GM18499 (cell line): ENCODE results near the gene VSTM2L.

Source experiments
- ATAC-seq: cut with Tn5 transposase; IDR thresholded peaks from one replicate; pipeline ENCODE4 v1.9.1; 2021; ENCODE audit warnings: moderate number of reproducible peaks; ENCODE audit not compliant: insufficient read depth, unreplicated experiment

The VSTM2L gene

GRCh38 chr20:37898233-37899104, 4.5 kb upstream of the VSTM2L start:
- ATAC-seq, result no peak

GRCh38 chr20:37899105-37900045, 3.6 kb upstream of the VSTM2L start:
- no peak for ATAC-seq

GRCh38 chr20:37901240-37901639, 1.7 kb upstream of the VSTM2L start:
- ATAC-seq, result no peak

GRCh38 chr20:37901654-37902503, 1.0 kb upstream of the VSTM2L start:
- ATAC-seq, result no peak

GRCh38 chr20:37903317-37904007, 535 bp downstream of the VSTM2L start:
- no peak for ATAC-seq

DNA sequence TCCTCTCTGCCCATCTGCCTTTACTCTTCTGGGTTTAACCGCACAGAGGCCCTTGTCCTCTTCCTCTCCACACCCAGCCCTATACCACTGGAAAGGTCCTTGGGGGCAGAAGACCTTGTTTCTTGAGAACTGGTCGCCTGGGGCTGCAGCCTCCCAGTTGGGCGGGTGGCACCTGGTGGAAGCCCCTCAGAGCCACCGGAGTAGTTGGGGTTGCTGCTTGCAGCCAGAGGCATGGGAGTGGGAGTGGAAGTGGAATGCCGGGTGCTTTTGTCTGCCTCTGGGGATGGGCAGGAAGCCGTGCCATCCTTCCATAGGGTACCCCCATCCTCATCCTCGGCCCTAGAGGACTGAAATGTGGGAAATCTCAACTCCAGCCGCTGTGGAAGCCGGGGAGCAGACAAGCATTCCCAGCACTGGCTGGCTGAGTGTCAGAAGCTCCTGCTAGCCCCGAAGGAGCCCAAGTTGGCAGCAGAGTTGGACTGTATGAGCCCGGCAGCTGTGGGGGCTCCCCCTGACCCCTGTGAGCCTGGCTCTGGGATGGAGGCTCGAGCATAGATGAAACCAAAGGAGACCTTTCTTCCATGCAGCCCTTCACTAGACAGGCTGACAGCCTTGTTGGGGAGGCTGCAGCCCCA, 1.2 kb downstream of the VSTM2L start:
- no peak for ATAC-seq

DNA sequence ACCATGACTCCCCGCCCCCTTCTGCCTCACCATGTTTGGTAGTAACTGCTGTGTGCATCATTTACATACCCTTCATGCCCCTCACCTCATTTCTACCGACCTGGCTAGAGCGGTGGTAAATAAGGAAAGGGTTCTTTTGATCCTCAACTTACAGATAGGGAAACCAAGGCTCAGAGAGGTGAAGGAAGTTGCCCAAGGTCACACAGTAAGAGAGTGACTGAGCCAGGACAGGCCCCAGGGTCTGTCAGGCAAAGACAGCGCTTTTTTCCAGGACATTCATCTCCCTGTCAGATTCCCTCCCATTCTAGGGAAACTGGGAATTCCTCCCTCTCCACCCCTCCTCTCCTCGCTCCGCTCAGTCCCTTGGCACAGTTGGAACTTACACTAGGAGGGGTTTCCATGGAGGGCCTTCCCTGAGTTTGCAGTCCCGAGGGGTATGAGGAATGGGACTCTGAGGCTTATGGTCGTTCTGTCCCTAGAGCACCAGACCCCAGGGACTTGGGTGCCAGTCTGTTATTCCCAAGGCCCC, 2.0 kb downstream of the VSTM2L start:
- no peak for ATAC-seq

DNA sequence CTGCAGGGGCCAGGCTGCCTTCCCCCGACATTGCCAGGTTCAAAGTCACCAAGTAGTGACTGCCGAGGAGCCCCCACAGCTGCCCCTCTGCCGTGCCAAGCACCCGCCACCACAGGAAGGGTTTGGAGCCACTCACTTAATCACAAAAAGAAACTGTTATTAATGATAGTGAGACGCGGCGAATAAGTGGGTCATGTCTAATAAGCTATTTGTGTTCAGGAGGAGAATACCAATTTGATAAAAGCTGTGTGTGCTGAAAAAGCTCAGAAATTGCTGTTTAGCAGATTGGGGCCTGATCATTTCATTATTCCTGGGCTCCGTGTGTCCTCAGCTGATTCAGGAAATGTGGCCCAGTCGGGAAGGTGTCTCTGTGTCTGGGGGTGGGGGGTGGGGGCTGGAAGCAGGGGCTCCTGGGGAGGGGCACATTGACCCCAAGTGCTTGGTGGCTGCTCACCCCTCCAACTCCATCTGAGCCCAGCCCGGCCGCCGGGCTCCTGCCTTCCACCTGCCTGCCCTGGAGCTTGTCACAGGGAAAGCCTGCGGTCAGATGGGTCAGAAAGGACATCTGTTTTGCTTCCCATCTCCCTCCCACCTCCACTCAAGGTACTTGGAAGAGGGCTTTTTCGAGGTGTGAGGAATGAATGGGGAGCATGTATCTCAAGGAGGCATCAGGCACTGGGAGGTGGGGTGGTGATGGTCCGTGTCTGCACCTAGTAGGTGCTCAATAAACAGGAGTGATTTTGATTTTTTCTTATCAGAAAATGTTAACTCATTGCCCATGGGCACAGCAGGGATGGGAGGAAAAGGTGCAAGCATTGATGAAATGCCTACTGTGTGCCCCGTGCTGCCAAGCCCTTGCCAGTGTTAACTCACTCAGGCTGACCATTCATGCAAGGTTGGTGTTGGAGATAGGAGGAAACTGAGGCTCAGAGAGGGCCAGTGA, 3.0 kb downstream of the VSTM2L start:
- no peak for ATAC-seq

GRCh38 chr20:37907330-37907676, 4.4 kb downstream of the VSTM2L start:
- no peak for ATAC-seq

DNA sequence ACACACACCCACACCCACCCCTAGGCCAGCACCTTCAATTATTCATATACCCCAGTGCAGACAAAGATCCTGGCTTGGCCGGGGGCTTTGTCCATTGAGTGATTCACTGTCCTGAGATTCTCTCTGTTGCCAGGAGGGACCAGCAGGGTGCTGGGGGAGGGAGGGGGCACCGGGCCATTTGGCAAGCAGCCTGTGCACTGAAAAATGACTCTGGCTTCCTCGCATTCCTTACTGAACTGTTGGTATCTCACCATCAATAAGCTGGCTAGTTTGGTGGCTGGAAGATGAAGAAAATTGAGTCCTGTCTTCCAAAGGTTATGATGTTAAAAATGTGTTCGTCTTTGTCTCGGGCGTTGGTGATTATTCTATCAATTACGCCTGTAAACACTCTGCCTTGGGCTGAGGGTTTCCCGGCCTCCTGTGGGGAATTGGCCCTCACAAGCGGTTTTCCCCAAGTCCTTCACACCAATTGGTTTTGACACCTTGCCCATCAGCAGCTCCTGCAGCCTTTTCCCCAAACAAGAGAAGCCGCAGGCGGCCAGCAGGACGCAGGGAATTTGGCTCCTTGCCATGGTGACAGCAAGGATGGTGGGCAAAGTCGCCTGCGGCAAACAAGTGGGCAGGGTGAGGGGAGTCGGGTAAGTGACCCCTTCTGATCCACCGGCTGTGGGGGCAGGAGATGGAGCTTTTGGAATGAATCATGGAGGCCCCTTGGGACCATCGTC, 4.9 kb downstream of the VSTM2L start:
- ATAC-seq, result no peak

DNA sequence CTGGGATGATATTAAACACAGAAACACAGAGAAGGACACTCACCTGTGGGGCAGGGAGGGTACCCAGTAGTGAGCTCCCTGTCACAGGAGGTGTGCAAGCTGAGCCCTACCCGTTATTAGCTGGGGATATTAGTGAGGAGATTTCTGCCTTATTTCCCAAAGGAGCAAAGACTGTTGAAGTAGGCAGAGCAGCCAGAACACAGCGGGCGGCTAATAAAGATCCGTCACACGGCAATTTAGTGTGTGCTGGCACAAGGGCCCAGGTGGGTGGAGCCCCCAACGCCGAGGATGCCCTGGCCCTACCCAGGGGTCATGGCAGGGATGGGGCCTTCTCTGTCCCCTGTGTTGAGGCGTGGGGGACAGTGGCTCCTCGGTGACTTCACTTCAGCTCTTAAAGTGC, 8.3 kb downstream of the VSTM2L start:
- ATAC-seq, result no peak

GRCh38 chr20:37911838-37912281, 8.9 kb downstream of the VSTM2L start:
- no peak for ATAC-seq

- no peak for ATAC-seq
These were observed 9.9 kb downstream of the VSTM2L start for GRCh38 chr20:37912874-37913273.

- no peak for ATAC-seq
These were observed 10.8 kb downstream of the VSTM2L start for GRCh38 chr20:37913567-37914366.

- ATAC-seq, result no peak
These were observed 11.4 kb downstream of the VSTM2L start for GRCh38 chr20:37914367-37914671.

DNA sequence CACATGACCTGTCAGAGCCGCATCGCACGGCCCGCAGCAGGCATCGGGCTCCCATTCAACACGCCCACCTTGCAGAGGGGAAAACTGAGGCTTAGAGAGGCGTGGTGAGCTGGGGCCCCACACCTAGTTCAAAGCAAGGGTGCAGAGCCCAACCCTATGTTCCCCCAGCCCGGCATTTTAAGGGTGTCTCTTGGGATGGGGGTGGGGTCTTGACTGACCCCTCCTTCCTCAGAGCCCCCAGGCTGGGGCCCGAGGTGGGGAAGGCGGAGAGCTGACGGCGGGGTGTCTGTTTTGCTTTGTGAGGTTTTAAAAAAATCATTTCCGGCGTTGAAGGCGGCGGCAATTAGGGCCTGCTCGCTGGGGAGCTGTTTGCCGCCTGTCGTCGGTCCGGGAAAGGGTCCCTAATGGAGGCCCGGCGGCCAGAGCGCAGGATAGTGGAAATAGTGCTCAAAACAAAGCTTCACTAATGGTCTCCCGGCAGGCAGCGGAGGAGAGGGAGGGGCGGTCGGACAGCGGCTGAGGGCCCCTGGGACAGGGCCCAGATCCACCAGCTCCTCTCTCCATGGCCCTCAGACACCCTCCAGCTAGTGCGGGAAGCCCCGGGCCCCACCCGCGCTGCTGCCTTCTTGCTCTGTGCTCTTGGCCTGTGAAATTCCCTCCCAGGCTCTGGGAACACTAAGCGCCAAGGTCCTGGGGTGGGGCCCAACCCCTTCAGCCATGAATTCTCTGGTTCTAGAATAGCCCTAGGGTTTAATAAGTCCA, 11.9 kb downstream of the VSTM2L start:
- ATAC-seq, result no peak
